ENCODE measurements around the gene COL4A2. TPM values are rescaled to one million over a fixed set of nuclear protein-coding genes. Genes with fewer than 3 reads are reported as not detected.

Gene COL4A2
- total and polyA plus RNA-seq, 4 donors, result 8.0 to 45.2 (median 40.3) TPM

GRCh38 chr13:110553417-110553816 lies 246.3 kb downstream of the COL4A2 start (continued):
- no peak for TF ChIP-seq RAD21 (IDR thresholded peaks at IDR 0.05)
- TF ChIP-seq, protein P1, sequence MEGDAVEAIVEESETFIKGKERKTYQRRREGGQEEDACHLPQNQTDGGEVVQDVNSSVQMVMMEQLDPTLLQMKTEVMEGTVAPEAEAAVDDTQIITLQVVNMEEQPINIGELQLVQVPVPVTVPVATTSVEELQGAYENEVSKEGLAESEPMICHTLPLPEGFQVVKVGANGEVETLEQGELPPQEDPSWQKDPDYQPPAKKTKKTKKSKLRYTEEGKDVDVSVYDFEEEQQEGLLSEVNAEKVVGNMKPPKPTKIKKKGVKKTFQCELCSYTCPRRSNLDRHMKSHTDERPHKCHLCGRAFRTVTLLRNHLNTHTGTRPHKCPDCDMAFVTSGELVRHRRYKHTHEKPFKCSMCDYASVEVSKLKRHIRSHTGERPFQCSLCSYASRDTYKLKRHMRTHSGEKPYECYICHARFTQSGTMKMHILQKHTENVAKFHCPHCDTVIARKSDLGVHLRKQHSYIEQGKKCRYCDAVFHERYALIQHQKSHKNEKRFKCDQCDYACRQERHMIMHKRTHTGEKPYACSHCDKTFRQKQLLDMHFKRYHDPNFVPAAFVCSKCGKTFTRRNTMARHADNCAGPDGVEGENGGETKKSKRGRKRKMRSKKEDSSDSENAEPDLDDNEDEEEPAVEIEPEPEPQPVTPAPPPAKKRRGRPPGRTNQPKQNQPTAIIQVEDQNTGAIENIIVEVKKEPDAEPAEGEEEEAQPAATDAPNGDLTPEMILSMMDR (IDR thresholded peaks at IDR 0.05; ENCODE audit: low read depth, low read length, missing input control), result no peak

DNA sequence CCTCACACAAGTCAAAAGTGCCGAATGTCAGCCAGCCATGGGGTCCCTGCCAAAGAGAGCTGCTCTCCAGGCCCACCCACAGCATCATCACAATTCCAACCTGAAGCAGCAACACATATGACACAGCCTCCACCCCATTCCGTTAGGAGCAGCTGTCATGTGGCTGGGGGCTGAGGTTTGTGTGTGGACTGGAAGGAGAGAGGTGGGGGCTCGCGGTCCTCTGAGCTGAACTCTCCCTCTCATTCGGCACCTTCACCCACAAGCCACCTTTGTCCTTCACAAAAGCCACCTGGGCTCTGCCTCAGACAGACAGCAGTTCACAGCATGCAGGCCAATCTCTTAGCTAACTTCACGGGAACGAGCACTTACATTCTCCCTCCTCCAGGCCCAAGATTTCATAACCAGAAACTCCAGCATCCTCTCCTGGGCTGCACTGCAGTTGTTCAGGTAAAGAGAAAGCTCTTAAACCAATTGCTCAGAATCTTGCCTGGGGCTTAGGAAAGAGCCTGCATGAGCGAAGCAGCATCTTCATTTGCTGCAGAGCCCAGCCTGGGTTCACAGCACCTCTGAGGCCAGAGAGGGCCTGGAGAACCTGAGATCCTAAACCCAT lies 247.2 kb downstream of the COL4A2 start:
- no peak overlapping the region for H3K9ac ChIP-seq (ENCODE audit: low read depth in 1 of 2, low read length in 2 of 2)
- no peak for TF ChIP-seq FOXA1 (IDR thresholded peaks at IDR 0.05)
- TF ChIP-seq, protein P2, sequence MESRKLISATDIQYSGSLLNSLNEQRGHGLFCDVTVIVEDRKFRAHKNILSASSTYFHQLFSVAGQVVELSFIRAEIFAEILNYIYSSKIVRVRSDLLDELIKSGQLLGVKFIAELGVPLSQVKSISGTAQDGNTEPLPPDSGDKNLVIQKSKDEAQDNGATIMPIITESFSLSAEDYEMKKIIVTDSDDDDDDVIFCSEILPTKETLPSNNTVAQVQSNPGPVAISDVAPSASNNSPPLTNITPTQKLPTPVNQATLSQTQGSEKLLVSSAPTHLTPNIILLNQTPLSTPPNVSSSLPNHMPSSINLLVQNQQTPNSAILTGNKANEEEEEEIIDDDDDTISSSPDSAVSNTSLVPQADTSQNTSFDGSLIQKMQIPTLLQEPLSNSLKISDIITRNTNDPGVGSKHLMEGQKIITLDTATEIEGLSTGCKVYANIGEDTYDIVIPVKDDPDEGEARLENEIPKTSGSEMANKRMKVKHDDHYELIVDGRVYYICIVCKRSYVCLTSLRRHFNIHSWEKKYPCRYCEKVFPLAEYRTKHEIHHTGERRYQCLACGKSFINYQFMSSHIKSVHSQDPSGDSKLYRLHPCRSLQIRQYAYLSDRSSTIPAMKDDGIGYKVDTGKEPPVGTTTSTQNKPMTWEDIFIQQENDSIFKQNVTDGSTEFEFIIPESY (IDR thresholded peaks at IDR 0.05), result no peak
- no peak for TF ChIP-seq NR2F2 (IDR thresholded peaks at IDR 0.05)
- no peak for TF ChIP-seq TAF1 (conservative IDR thresholded peaks at IDR 0.05)
- no peak for TF ChIP-seq HNF4G (IDR thresholded peaks at IDR 0.05)
- no peak for TF ChIP-seq RAD21 (IDR thresholded peaks at IDR 0.05)
- no peak for TF ChIP-seq GABPA (IDR thresholded peaks at IDR 0.05 in 1 of 2, conservative IDR thresholded peaks at IDR 0.05 in 1 of 2)
- TF ChIP-seq SP1 (IDR thresholded peaks at IDR 0.05), result no peak
- no peak for TF ChIP-seq EGR1 (IDR thresholded peaks at IDR 0.05; ENCODE audit: low read depth in 2 of 2)
- TF ChIP-seq JUND (IDR thresholded peaks at IDR 0.05), result no peak
- TF ChIP-seq, protein P1 (IDR thresholded peaks at IDR 0.05; ENCODE audit: low read depth, low read length, missing input control), result no peak
- TF ChIP-seq, protein P3, sequence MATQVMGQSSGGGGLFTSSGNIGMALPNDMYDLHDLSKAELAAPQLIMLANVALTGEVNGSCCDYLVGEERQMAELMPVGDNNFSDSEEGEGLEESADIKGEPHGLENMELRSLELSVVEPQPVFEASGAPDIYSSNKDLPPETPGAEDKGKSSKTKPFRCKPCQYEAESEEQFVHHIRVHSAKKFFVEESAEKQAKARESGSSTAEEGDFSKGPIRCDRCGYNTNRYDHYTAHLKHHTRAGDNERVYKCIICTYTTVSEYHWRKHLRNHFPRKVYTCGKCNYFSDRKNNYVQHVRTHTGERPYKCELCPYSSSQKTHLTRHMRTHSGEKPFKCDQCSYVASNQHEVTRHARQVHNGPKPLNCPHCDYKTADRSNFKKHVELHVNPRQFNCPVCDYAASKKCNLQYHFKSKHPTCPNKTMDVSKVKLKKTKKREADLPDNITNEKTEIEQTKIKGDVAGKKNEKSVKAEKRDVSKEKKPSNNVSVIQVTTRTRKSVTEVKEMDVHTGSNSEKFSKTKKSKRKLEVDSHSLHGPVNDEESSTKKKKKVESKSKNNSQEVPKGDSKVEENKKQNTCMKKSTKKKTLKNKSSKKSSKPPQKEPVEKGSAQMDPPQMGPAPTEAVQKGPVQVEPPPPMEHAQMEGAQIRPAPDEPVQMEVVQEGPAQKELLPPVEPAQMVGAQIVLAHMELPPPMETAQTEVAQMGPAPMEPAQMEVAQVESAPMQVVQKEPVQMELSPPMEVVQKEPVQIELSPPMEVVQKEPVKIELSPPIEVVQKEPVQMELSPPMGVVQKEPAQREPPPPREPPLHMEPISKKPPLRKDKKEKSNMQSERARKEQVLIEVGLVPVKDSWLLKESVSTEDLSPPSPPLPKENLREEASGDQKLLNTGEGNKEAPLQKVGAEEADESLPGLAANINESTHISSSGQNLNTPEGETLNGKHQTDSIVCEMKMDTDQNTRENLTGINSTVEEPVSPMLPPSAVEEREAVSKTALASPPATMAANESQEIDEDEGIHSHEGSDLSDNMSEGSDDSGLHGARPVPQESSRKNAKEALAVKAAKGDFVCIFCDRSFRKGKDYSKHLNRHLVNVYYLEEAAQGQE (IDR thresholded peaks at IDR 0.05), result no peak
- TF ChIP-seq FOXA2 (IDR thresholded peaks at IDR 0.05), result no peak
- TF ChIP-seq, protein P4, sequence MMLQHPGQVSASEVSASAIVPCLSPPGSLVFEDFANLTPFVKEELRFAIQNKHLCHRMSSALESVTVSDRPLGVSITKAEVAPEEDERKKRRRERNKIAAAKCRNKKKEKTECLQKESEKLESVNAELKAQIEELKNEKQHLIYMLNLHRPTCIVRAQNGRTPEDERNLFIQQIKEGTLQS (IDR thresholded peaks at IDR 0.05), result no peak
- TF ChIP-seq, protein P5, sequence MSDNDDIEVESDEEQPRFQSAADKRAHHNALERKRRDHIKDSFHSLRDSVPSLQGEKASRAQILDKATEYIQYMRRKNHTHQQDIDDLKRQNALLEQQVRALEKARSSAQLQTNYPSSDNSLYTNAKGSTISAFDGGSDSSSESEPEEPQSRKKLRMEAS (IDR thresholded peaks at IDR 0.05), result no peak
- TF ChIP-seq RXRA (IDR thresholded peaks at IDR 0.05), result no peak
- H3K9me3 ChIP-seq (ENCODE audit: control insufficient read depth in 4 of 4, low read length in 3 of 4), result no peaks in the 10 kb centered on the region
- no peaks in the 10 kb centered on the region for H3K27me3 ChIP-seq (ENCODE audit: control insufficient read depth in 4 of 4, insufficient read depth in 4 of 4, low read length in 3 of 4)
- H3K27ac ChIP-seq (ENCODE audit: low read depth in 1 of 2, low read length in 2 of 2), result no peak overlapping the region
- peaks cover 13 to 56% (median 46%) of the 10 kb centered on the region in 4 donors for H3K4me1 ChIP-seq (ENCODE audit: control insufficient read depth in 4 of 4, insufficient read depth in 4 of 4, low read length in 3 of 4)
- peaks cover 0 to 10% (median 7%) of the 10 kb centered on the region in 4 donors for H3K36me3 ChIP-seq (ENCODE audit: control insufficient read depth in 4 of 4, insufficient read depth in 3 of 4, low read depth in 1 of 4, low read length in 3 of 4)
- WGBS, result 78% methylated on average over 8 of the region's 8 CpGs
- no peak overlapping the region for H3K4me3 ChIP-seq (ENCODE audit: low read depth in 1 of 3, low read length in 3 of 3)
- DNase-seq (ENCODE audit: low spot score), result no peak

Data from liver (tissue), 9 donors.